NCI-H82 treated with DMSO at 0.1 percent for 48 hours (cell line): ENCODE data around the gene GLRA3.
"Not testable (repeated sequence)": the region's sequence is repeated elsewhere in the genome, so short reads cannot be mapped to it uniquely, and the experiment has no call there.

Experiments used
- DNase-seq: peaks from one replicate; lab custom pipeline; 2025; ENCODE audit not compliant: unreplicated experiment; lab: John Stamatoyannopoulos, UW

The GLRA3 gene

DNA sequence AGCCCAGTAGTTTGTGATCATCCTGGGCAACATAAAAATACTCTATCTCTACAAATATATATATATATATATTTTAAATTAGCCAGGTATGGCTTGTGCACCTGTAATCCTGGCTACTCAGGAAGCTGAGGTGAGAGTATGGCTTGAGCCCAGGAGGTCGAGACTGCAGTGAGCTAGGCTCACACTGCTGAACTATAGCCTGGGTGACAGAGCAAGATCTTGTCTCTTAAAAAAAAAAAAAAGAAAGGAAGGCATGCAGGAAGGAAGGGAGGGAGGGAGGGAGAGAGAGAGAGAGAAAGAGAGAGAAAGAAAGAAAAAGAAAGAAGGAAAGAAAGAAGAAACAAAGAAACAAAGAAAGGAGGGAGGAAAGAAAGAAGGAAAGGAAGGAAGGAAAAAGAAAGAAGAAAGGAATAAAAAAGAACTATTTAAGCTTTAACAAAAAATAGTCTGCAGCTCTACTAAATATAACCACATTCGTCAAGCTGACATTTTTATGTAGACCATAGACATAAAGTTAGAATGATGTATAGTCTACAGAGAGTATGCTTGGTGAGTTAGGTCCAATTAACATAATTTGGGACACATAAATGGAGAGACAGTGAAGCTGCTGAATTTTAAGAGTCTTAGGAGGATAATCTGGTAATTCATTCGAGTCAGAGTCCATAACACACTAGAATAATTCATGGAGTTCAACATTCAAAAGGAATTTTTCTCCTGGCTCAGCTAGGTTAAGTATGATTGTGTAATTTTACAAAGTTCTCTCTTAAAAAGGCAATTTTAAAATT is 111.9 kb downstream of the GLRA3 start:
- DNase-seq, result no peak

DNA sequence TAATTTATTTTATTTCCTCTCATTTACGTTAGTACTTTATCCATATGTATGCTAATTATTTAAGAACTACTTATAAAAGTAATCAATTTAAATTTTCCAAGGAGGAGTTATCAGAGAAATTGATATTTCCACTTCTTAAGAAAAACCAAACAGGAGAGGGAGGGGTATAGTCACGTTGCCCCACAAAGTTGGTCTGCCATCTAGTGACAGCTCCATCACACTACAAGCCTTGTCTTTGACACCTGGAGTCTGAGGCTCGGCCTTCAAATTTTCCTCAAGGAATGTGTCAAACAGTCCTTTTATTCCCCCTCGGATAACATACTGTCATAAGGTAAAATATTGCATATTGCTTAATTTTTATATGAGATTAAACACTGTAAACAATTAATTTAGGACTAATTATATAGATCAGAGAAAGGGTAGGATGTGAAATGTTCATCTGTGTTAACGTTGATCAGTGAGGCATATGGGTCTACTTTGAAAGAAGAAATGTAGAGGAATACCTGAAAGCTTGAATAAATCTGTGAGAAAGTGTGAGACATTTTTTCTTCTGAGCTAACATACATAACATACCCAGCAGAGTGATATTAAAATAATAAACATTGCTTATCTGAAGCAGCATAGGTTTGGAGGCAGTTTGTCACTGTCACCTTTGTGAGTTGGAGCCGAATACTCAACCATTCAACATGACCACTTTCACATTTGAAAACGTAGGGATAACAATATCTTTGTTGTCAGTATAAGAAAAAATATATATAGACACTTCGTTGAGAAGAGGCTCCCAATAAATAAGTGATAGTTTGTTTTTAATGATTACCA is 114.4 kb downstream of the GLRA3 start:
- DNase-seq, result no peak

GRCh38 chr4:174713821-174714220 is 115.2 kb downstream of the GLRA3 start:
- no peak for DNase-seq

DNA sequence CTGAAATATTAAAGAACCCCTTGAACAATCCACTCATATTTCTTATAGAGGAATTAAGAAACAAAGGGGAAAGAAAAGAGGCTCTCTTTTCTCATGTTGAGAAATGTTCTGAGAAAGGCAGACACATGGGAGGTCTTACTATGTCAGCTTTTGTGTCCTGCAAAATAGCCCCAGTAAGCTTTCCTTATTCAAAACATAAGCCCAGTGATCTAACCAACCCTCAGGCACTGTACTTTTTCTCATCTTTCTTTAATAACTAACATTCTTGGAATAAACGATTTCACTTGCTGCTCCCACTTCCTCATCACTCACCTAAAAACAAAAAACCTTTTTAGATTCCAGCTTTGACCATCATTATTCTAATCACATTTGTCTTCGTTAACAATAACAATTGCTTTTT is 115.9 kb downstream of the GLRA3 start:
- DNase-seq, result no peak

GRCh38 chr4:174709526-174709925 is 119.5 kb downstream of the GLRA3 start:
- no peak for DNase-seq

GRCh38 chr4:174708381-174708780 is 120.7 kb downstream of the GLRA3 start:
- no peak for DNase-seq

DNA sequence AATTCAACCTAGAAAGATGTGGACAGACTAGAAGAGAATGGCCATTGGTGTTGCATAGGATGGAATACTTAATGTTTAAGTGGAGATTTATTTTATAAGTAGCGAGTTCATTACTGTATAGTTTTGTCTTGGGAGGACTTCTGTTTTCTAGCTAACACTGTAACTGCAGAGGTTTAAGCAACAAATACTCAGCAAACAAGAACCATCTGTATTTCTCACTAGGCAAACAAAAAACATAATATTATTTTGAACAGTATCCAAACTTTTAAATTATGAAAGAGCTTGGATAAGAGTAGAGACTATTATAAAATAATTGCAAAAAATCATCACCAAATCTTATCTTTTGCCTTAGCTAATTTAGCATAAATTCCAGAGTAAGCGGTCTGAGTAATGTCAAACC is 121.1 kb downstream of the GLRA3 start:
- DNase-seq, result no peak

DNA sequence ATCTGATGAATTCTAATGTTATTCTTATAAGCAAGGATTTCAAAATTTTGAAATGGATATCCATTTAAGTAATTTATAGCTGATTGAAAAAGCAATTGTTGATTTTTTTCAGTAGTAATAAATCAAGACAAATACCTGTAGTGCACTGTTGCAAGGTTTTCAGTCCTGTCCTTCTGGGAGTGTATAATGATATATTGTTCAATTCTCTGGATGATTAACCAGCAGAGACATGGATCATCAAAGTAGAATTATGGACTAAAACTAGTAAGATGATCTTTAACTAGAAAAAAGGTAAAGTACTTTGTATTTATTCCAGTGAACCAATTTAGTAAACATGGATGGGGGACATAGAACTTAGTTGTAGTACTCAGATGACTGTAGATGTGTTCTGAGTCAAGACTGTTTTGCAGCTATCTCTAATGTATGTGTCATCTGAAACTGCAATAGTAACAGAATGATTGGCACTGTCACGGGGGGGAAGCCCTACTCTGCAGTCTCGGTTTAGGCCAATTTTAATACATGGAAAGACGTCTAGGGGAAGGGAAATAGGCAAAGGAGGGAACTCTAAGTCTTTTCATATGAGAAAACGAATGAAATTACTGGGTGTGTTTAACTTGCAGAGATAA is 121.9 kb downstream of the GLRA3 start:
- no peak for DNase-seq

DNA sequence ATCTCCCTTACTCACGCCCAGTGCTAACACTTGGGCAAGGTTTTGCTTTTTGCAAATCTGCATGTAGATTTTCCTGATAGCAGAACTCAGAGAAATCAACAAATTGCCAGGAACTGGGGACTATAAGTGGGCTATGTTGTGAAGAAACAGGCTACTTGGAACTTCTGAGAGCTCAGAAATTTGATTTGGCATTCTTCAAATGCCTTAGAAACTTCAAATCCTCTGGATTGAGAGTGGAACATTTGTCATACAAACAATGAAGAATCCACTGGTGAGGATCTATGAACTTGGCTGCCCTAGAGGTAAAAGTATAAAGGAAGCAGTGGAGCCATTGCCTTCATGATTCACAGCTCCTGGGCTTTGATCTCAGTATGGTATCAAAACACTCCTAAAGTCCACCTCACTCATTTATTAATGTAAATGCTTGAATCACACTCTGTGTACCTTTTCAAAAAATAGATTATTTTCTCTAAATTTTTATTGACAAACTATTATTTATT is 126.0 kb downstream of the GLRA3 start:
- no peak for DNase-seq

GRCh38 chr4:174699654-174700053 is 129.4 kb downstream of the GLRA3 start:
- DNase-seq, result no peak

DNA sequence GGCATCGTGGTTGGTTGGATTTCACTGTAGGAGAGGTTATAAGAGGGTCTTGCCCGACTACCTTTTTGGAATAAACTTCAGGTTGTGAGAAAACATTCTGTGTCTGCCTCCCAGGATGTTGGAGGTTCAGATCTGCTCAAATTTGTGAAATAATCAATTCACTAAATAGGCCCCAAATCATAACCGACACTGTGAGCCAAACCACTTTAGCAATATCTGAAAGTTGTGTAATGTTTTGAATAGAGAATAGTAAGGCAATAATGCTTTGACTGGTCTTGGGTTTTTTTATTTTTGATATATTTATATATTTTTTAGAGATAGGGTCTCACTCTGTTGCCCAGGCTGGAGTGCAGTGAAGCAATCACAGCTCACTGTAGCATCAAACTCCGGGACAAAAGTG is 131.2 kb downstream of the GLRA3 start:
- no peak for DNase-seq

DNA sequence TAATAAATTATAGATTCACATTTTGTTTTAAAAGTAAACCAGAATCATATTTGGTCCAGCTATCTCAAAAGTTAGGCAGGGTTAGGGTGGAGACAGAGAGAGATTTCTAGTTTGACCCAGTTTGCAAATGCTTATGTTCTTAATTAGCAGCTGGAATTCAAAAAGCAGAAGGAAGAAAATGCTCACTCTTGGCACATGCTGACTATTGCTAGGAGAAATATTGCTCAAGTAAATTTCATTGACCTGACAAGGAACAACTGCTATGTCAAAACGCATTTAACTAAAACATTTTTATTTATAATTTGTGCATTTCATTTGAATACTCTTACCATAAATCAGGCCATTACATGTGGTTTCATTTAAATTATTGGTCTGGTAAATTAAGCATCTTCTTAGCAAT is 131.8 kb downstream of the GLRA3 start:
- no peak for DNase-seq

DNA sequence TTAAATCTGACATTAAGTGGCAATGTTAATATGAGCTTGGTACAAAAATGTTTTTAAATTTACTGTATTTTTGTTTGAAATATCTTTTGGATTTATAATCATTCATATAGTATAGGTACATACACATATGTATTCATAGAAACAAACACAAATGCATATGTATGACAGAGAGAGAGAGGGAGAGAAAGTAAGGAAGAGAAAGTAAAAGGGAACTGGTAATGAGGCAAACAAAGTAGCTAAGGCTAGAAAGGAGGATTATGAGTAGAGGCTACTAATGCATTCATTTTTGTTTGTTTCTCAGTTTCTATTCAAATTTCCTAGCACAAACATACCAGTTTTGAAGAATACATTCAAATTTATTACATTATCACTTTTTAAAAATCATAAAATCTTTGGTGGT is 132.4 kb downstream of the GLRA3 start:
- no peak for DNase-seq

GRCh38 chr4:174691876-174692275 is 137.2 kb downstream of the GLRA3 start:
- not testable (repeated sequence) for DNase-seq

DNA sequence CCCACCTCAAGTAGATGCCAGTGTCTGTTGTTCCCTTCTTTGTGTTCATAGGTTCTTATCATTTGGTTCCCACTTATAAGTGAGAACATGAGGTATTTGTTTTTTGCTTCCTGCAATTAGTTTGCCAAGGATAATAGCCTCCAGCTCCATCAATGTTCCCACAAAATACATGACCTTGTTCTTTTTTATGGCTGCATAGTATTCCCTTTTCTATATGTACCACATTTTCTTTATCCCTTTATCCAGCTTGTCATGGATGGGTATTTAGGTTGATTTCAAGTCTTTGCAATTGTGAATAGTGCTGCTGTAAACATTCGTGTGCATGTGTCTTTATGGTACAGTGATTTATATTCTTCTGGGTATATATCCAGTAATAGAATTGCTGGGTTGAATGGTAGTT is 138.4 kb downstream of the GLRA3 start:
- no peak for DNase-seq

DNA sequence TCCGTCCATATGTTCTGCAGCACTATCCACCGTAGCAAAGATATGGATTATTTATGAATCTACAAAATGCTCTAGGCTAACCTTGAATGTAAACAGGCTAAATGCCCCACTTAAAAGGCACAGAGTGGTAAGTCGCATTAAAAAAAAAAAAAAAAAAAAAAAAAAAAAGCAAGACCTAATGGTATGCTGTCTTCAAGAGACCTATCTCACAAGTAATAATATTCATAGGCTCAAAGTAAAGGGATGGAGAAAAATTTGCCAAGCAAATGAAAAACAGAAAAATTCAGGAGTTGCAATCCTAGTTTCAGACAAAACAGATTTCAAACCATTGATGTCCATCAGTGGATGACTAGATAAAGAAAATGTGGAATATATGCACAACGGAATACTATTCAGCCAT is 139.4 kb downstream of the GLRA3 start:
- no peak for DNase-seq

GRCh38 chr4:174686826-174687225 is 142.2 kb downstream of the GLRA3 start:
- no peak for DNase-seq

- DNase-seq, result no peak
Measured at GRCh38 chr4:174681723-174682300, 147.2 kb downstream of the GLRA3 start.

DNA sequence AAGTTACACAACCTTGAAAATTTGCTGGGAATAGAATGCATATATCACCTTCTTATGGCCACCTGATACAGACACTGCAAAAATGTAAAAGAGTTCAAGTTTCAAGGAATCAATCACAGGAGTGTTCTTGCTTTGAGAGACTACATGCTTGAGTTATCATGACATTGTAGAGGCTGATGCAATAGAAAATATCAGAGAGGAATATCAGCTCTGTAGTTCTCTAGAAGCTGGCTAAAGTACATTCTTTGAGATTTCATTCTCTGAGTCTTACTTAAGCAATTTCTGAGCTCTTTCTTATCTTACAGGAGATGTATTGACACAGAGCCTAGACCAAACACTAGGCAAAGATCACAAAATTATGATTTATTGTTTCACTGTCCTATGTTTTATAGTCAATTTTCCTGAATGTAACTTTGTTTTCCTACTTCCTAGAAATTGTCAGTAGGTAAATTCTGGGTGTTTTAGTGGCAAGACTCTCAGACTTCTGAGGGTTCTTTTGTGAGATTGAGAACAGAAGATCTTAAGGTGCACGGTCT is 154.7 kb downstream of the GLRA3 start:
- DNase-seq, result no peak

DNA sequence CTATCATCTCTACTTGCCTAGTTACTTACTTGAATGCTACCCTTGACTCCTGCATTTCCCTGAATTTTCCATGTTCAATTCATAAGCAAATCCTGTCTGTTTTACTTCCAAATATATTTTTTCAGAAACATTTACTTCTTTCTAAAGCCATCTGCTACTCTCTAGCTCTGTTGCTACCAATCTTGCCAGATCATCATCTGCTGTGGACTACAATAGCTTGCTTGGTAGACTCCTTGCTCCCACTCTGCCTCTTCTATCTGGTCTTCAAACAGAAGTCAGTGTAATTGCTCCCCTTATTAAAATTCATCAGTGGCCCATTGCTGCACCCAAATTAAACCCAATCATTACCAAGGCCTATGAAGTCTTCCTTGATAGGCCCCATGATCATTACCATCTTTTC is 155.2 kb downstream of the GLRA3 start:
- DNase-seq, result no peak

- no peak for DNase-seq
Measured at GRCh38 chr4:174672276-174672675, 156.8 kb downstream of the GLRA3 start.
